ENCODE measurements around the gene GLTP. TPM values are rescaled to one million over a fixed set of nuclear protein-coding genes. Genes with fewer than 3 reads are reported as not detected.

The GLTP gene
- total RNA-seq, 4 donors from 2014 or later: 8.7 to 53.9 (median 24.6) TPM

GRCh38 chr12:109878247-109878625 is 2.1 kb downstream of the GLTP start:
- intact Hi-C loops (cut with DNase I; ENCODE audit: low total_unique reads): no loop called here
- H3K27ac ChIP-seq: no peak overlapping the region
- H3K9me3 ChIP-seq: no peaks in the 10 kb centered on the region
- H3K4me1 ChIP-seq: peaks cover 0 to 9% of the 10 kb centered on the region in 2 donors
- no peak overlapping the region for H3K4me3 ChIP-seq
- no peaks in the 10 kb centered on the region for H3K27me3 ChIP-seq
- no peak for DNase-seq
- TF ChIP-seq, protein P1, sequence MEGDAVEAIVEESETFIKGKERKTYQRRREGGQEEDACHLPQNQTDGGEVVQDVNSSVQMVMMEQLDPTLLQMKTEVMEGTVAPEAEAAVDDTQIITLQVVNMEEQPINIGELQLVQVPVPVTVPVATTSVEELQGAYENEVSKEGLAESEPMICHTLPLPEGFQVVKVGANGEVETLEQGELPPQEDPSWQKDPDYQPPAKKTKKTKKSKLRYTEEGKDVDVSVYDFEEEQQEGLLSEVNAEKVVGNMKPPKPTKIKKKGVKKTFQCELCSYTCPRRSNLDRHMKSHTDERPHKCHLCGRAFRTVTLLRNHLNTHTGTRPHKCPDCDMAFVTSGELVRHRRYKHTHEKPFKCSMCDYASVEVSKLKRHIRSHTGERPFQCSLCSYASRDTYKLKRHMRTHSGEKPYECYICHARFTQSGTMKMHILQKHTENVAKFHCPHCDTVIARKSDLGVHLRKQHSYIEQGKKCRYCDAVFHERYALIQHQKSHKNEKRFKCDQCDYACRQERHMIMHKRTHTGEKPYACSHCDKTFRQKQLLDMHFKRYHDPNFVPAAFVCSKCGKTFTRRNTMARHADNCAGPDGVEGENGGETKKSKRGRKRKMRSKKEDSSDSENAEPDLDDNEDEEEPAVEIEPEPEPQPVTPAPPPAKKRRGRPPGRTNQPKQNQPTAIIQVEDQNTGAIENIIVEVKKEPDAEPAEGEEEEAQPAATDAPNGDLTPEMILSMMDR (IDR thresholded peaks at IDR 0.05): no peak
- TF ChIP-seq POLR2A (IDR thresholded peaks at IDR 0.05): no peak
- H3K36me3 ChIP-seq: no peaks in the 10 kb centered on the region

DNA sequence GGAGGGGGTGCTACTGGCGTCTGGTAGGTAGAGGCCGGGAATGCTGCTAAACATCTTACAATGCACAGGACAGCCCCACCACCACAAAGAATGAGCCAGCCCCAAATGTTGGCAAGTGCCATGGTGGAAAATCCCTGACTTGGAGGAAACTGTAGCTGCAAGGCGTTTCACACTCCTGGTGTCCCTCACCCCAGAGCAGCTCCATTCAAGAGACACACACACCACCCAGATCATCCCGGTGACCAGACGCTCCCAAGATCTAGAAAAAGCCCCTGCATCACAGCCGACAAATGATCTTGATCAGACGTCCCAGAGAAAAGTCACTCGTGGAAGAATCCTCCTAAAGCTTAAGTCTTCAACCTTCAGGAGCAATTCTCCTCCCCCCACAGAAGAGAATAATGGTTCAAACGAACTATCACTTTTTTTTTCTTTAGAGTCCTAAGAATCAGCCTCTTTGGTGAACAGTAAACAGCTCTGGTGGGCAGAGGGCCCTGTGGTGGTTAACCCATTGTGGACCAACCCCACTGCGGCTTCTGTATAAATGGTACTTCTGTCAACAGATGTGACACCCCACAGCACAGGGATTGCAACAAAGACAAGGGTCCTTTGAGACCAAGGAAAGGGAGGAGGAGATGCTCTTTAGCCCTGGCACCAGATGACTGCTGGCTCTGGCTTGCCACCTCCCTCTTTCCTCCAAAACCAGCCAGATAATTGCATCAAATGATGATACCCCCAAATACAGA is 2.7 kb downstream of the GLTP start:
- no peak for DNase-seq
- Histone ChIP-seq H3K27me3 (no peaks in the 10 kb centered on the region), H3K9me3 (no peaks in the 10 kb centered on the region), H3K4me3 (no peak overlapping the region), H3K27ac (no peak overlapping the region), H3K36me3 (no peaks in the 10 kb centered on the region), H3K4me1 (peaks cover 0 to 9% of the 10 kb centered on the region in 2 donors)
- intact Hi-C loops (cut with DNase I; ENCODE audit: low total_unique reads): no loop called here
- no peak for TF ChIP-seq POLR2A (IDR thresholded peaks at IDR 0.05)
- TF ChIP-seq, protein P1 (IDR thresholded peaks at IDR 0.05): no peak

DNA sequence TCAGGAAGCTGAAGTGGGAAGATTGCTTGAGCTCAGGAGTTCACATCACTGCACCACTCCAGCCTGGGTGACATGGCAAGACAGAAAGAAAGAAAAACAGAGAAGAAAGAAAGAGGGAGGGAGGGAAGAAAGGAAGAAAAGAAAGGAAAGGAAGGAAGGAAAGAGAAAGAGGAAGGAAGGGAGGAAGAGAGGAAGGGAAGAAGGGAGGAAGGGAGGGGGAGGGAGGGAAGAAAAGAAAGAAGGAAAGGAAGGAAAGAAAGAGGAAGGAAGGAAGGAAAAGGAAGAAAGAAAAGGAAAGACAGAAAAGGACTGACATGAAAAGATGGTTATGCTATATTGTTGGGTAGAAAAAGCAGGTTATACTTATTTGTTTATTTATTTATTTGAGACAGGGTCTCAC is 3.9 kb downstream of the GLTP start:
- H3K4me1 ChIP-seq: peaks cover 0 to 9% of the 10 kb centered on the region in 2 donors
- no peak for DNase-seq
- H3K27me3 ChIP-seq: no peaks in the 10 kb centered on the region
- no peaks in the 10 kb centered on the region for H3K36me3 ChIP-seq
- no peaks in the 10 kb centered on the region for H3K9me3 ChIP-seq
- TF ChIP-seq, protein P1 (IDR thresholded peaks at IDR 0.05): no peak
- no peak for TF ChIP-seq POLR2A (IDR thresholded peaks at IDR 0.05)
- H3K4me3 ChIP-seq: no peak overlapping the region
- no peak overlapping the region for H3K27ac ChIP-seq
- intact Hi-C loops (cut with DNase I; ENCODE audit: low total_unique reads): no loop called here

DNA sequence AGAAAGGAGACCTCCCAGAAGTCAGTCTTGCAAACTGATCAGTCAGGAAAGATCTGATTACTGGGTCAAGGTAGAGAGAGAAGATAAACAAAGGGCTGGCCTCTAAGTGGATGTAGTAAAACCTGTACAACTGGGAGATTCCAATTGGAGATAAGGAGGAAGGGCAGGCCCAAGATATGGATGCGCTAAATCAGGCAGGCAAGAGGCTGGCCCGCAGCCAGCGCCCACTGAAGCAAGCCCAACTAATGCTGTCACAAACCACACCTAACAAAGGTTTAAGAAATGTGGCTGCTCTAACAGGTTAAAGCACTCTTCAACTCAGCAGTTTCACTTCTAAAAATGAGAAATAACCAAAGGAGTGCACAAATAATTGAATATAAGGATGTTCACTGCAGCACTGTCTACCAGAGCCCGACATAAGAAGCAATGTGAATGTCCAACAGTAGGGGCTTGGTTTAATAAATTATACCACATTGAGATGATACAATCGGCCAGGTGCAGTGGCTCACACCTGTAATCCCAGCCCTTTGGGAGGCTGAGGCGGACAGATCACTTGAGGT is 4.7 kb downstream of the GLTP start:
- intact Hi-C loops (cut with DNase I; ENCODE audit: low total_unique reads): no loop called here
- no peaks in the 10 kb centered on the region for H3K36me3 ChIP-seq
- TF ChIP-seq POLR2A (IDR thresholded peaks at IDR 0.05): no peak
- TF ChIP-seq, protein P1 (IDR thresholded peaks at IDR 0.05): no peak
- no peaks in the 10 kb centered on the region for H3K9me3 ChIP-seq
- H3K27ac ChIP-seq: no peak overlapping the region
- no peak overlapping the region for H3K4me3 ChIP-seq
- peaks cover 0 to 9% of the 10 kb centered on the region in 2 donors for H3K4me1 ChIP-seq
- H3K27me3 ChIP-seq: no peaks in the 10 kb centered on the region
- DNase-seq: no peak

- intact Hi-C loops (cut with DNase I; ENCODE audit: low total_unique reads): no loop called here
- TF ChIP-seq, protein P1 (IDR thresholded peaks at IDR 0.05): no peak
- TF ChIP-seq POLR2A (IDR thresholded peaks at IDR 0.05): no peak
- Histone ChIP-seq H3K4me3 (no peak overlapping the region), H3K36me3 (no peaks in the 10 kb centered on the region), H3K27me3 (no peaks in the 10 kb centered on the region), H3K9me3 (no peaks in the 10 kb centered on the region), H3K4me1 (peaks cover 0 to 1% of the 10 kb centered on the region in 2 donors), H3K27ac (no peak overlapping the region)
- DNase-seq: no peak
These were observed 6.7 kb downstream of the GLTP start for GRCh38 chr12:109873653-109874052.
